Measurements from ENCODE around the gene OSBPL5. TPM values are rescaled to one million over a fixed set of nuclear protein-coding genes. Genes with fewer than 3 reads are reported as not detected.

OSBPL5 gene
- total and polyA plus RNA-seq, 9 of the 15 experiments (the other 6 are each of a cell fraction or from before 2014, with no cell fraction given): 0.06 to 14.8 (median 3.2) TPM

GRCh38 chr11:3133261-3134217 is 31.6 kb downstream of the OSBPL5 start:
- Histone ChIP-seq H3K9ac (ENCODE audit: insufficient read depth in 1 of 2, low read depth in 2 of 2, low read length in 2 of 2) (0 out of 4 replicates have a peak overlapping the region, but pooled peaks of 1 of the 2 experiments have one; percentile 51), H3K4me2 (ENCODE audit: insufficient read depth, low read length) (no peak overlapping the region), H3K4me1 (replicated peaks in 1 of 2; ENCODE audit: control insufficient read depth in 2 of 2, insufficient read depth in 2 of 2, low read length in 2 of 2) (peaks cover 0 to 55% of the 10 kb centered on the region in 2 experiments; a peak in 2 of 5 replicates), H3K36me3 (ENCODE audit: control insufficient read depth, insufficient read depth, low read length) (0 out of 3 replicates have a peak, but pooled peaks cover 2% of the 10 kb centered on the region), H3K9me3 (replicated peaks; ENCODE audit: control insufficient read depth, insufficient read depth, low read depth, low read length) (no peaks in the 10 kb centered on the region), H4K20me1 (replicated peaks; ENCODE audit: control insufficient read depth, insufficient read depth, low read length) (peaks cover 16% of the 10 kb centered on the region; the same call in 1 of the 2 replicates), H2AFZ (ENCODE audit: low read depth, low read length) (no peak overlapping the region), H3K27me3 (ENCODE audit: control insufficient read depth in 2 of 2, insufficient read depth in 2 of 2, low read length in 2 of 2) (no peaks in the 10 kb centered on the region), H3K27ac (ENCODE audit: extremely low read depth, low read depth, low read length) (no peak overlapping the region), H3K4me3 (no peak overlapping the region), H3K9me1 (ENCODE audit: control insufficient read depth, insufficient read depth, low read length) (peaks cover 3% of the 10 kb centered on the region), H3K79me2 (ENCODE audit: control insufficient read depth, insufficient read depth, low read length) (no peaks in the 10 kb centered on the region)
- POLR2A ChIA-PET: interaction anchor here (1.0 kb wide), 1 partner anchor 62 kb away, joined by 3 read pairs; no protein-coding TSS in a partner anchor
- TF ChIP-seq ZBTB7A (IDR thresholded peaks at IDR 0.05; ENCODE audit: borderline replicate concordance, control insufficient read depth, low read depth, low read length) (peak; percentile 38; the same call in 1 of the 2 replicates), ZBTB33 (CRISPR knock-in tag; IDR thresholded peaks at IDR 0.05) (peak; percentile 62; the same call in 1 of the 2 replicates), CBFA2T3 (IDR thresholded peaks at IDR 0.05) (no peak), TFAP4 (CRISPR knock-in tag; IDR thresholded peaks at IDR 0.05; ENCODE audit: borderline replicate concordance) (peak; percentile 42; the same call in 1 of the 2 replicates), ZNF121 (CRISPR knock-in tag; conservative IDR thresholded peaks at IDR 0.05) (peak; percentile 43; the same call in 1 of the 2 replicates), ZNF212 (CRISPR knock-in tag; IDR thresholded peaks at IDR 0.05) (no peak), POLR2G (IDR thresholded peaks at IDR 0.05; ENCODE audit: low read depth, low read length) (0 out of 2 replicates have a peak, but pooled peaks have one; percentile 24), PHF21A (IDR thresholded peaks at IDR 0.05; ENCODE audit: borderline replicate concordance, low read depth) (no peak), CHD2 (IDR thresholded peaks at IDR 0.05; ENCODE audit: low read depth, low read length) (no peak), BDP1 (IDR thresholded peaks at IDR 0.05; ENCODE audit: insufficient read depth, insufficient read length) (no peak), SPI1 (IDR thresholded peaks at IDR 0.05; ENCODE audit: borderline replicate concordance, low read depth, low read length) (peak; percentile 70)
- CTCF ChIA-PET (ENCODE audit: low intra/inter-chr PET ratio): no interaction called here
- 71% methylated on average over 17 of the region's 23 CpGs for WGBS (ENCODE audit: insufficient coverage, low coverage, missing lambda C conversion rate)
- DNase-seq (ENCODE audit: extremely low read depth in 1 of 4, low spot score in 3 of 4) (no peak), ATAC-seq (peak; percentile 12; the same call in 1 of the 3 replicates), FAIRE-seq (no peak)
- BruUV-seq (replicated peaks): no TSS peak
- in situ Hi-C loops (cut with MboI): no loop called here
- intact Hi-C loops (cut with micrococcal nuclease): no loop called here
